NCI-H187 treated with DMSO at 0.1 percent for 48 hours (cell line): ENCODE results near the gene DCDC2C.

ENCODE experiments used
- DNase-seq: peaks from one replicate; lab custom pipeline; 2025; lab: John Stamatoyannopoulos, UW

The DCDC2C gene

GRCh38 chr2:3709225-3709624 is 5.8 kb downstream of the DCDC2C start:
- DNase-seq, result no peak

- no peak for DNase-seq
These were observed 9.0 kb downstream of the DCDC2C start for GRCh38 chr2:3712424-3712823.

GRCh38 chr2:3712831-3713503 is 9.6 kb downstream of the DCDC2C start:
- no peak for DNase-seq

GRCh38 chr2:3718679-3719078 is 15.3 kb downstream of the DCDC2C start:
- no peak for DNase-seq

- no peak for DNase-seq
These were observed 21.6 kb downstream of the DCDC2C start for GRCh38 chr2:3725002-3725401.

- no peak for DNase-seq
These were observed 22.3 kb downstream of the DCDC2C start for GRCh38 chr2:3725458-3726250.

- DNase-seq, result no peak
These were observed 23.1 kb downstream of the DCDC2C start for GRCh38 chr2:3726511-3726910.

- no peak for DNase-seq
These were observed 24.1 kb downstream of the DCDC2C start for GRCh38 chr2:3727397-3728045.

GRCh38 chr2:3728104-3729054 is 25.0 kb downstream of the DCDC2C start:
- DNase-seq, result no peak

GRCh38 chr2:3729055-3729448 is 25.7 kb downstream of the DCDC2C start:
- DNase-seq, result no peak

GRCh38 chr2:3729786-3730185 is 26.4 kb downstream of the DCDC2C start:
- no peak for DNase-seq

- DNase-seq, result no peak
These were observed 27.3 kb downstream of the DCDC2C start for GRCh38 chr2:3730646-3731045.

- DNase-seq, result no peak
These were observed 28.5 kb downstream of the DCDC2C start for GRCh38 chr2:3731829-3732228.

- DNase-seq, result no peak
These were observed 32.7 kb downstream of the DCDC2C start for GRCh38 chr2:3736112-3736511.

- DNase-seq, result no peak
These were observed 33.8 kb downstream of the DCDC2C start for GRCh38 chr2:3737128-3737527.

- no peak for DNase-seq
These were observed 35.1 kb downstream of the DCDC2C start for GRCh38 chr2:3738454-3738853.

- DNase-seq, result no peak
These were observed 35.9 kb downstream of the DCDC2C start for GRCh38 chr2:3739313-3739712.

GRCh38 chr2:3741396-3741795 is 38.0 kb downstream of the DCDC2C start:
- DNase-seq, result no peak

GRCh38 chr2:3741867-3742602 is 38.7 kb downstream of the DCDC2C start:
- no peak for DNase-seq

- DNase-seq, result no peak
These were observed 39.6 kb downstream of the DCDC2C start for GRCh38 chr2:3742743-3743508.
